GM12878 (cell line): Measurements from ENCODE around the gene NDUFS6. TPM values are rescaled to one million over a fixed set of nuclear protein-coding genes. Genes with fewer than 3 reads are reported as not detected.

Experiments used
- ATAC-seq: fragments of 200-7000 bp; cut with Tn5 transposase; 3 replicates; pipeline ENCODE4 v1.9.1; 2020; ENCODE audit warnings: mild to moderate bottlenecking, moderate library complexity
- BruUV-seq: library from RNA; stranded (reverse); fragments of 400-500 nt; replicated peaks from 2 replicates; lab custom pipeline; 2021; lab: Mats Ljungman, UMichigan
- CTCF ChIA-PET: fragments of 300-600 bp; sonication (Branson Sonifier 250); formaldehyde crosslinking; extraction: SDS; loops from one replicate; lab custom pipeline; 2021; ENCODE audit warnings: inconsistent platforms; lab: Yijun Ruan, JAX
- POLR2A ChIA-PET: fragments of 350-600 bp; formaldehyde crosslinking; extraction: SDS; loops from one replicate; lab custom pipeline; 2021; ENCODE audit warnings: inconsistent platforms; lab: Charles Lee
- RAD21 ChIA-PET: fragments of 300-600 bp; sonication (Branson Sonifier 250); formaldehyde crosslinking; loops from one replicate; lab custom pipeline; 2023; ENCODE audit warnings: antibody characterized with exemption; ENCODE audit not compliant: unreplicated experiment; lab: Charles Lee
- SMC1A ChIA-PET: fragments of 300-600 bp; sonication (Branson Sonifier 250); formaldehyde crosslinking; loops from one replicate; lab custom pipeline; 2023; ENCODE audit not compliant: unreplicated experiment, uncharacterized antibody; lab: Charles Lee
- DNase-seq: peaks from one replicate; pipeline ENCODE4 v3.0.0-alpha.2; 2011; ENCODE audit warnings: low read depth, low spot score
- FAIRE-seq: peaks from 3 replicates; lab custom pipeline; 2011; peaks lifted over from hg19 to GRCh38; lab: Jason Lieb, UNC
- H2AFZ ChIP-seq: 2 replicates; pipeline ENCODE4 v1.6.0; 2011; ENCODE audit warnings: low read depth, low read length, control low read depth; ENCODE audit not compliant: control insufficient read depth
- H3K27ac ChIP-seq: 2 replicates; pipeline ENCODE4 v1.5.1; 2011; ENCODE audit warnings: control low read depth; ENCODE audit not compliant: control insufficient read depth, insufficient read depth
- H3K27me3 ChIP-seq, 2 experiments: replicated peaks in 1 of 2; 2 replicates each; pipeline versions ENCODE4 v1.6.0 to v1.6.1; 2011; ENCODE audit warnings: low read length in 1 of 2; ENCODE audit not compliant: control insufficient read depth in 2 of 2, insufficient read depth in 2 of 2
- H3K36me3 ChIP-seq, 2 experiments: 2 replicates each; pipeline ENCODE4 v1.5.1; 2011; ENCODE audit warnings: low read length in 1 of 2; ENCODE audit not compliant: control insufficient read depth in 2 of 2, insufficient read depth in 2 of 2
- H3K4me1 ChIP-seq: 2 replicates; pipeline ENCODE4 v1.6.1; 2011; ENCODE audit warnings: mild to moderate bottlenecking, low read length, moderate library complexity, mixed read lengths; ENCODE audit not compliant: control insufficient read depth, insufficient read depth
- H3K4me2 ChIP-seq: 2 replicates; pipeline ENCODE4 v1.6.0; 2011; ENCODE audit warnings: control low read depth; ENCODE audit not compliant: control insufficient read depth, insufficient read depth
- H3K4me3 ChIP-seq: fragments of 200-600 bp; sonication (generic); 2 replicates; pipeline ENCODE4 v1.5.1; 2016
- H3K79me2 ChIP-seq: 2 replicates; pipeline ENCODE4 v1.6.0; 2011; ENCODE audit warnings: low read length; ENCODE audit not compliant: control insufficient read depth, insufficient read depth
- H3K9ac ChIP-seq: 2 replicates; pipeline ENCODE4 v1.8.0; 2011; ENCODE audit warnings: low read length, control low read depth, mixed read lengths; ENCODE audit not compliant: control insufficient read depth, insufficient read depth
- H3K9me3 ChIP-seq: replicated peaks from 3 replicates; pipeline ENCODE4 v1.5.1; 2011; ENCODE audit warnings: mild to moderate bottlenecking, low read length; ENCODE audit not compliant: control insufficient read depth, insufficient read depth
- H4K20me1 ChIP-seq: 2 replicates; pipeline ENCODE4 v1.6.0; 2011; ENCODE audit not compliant: control insufficient read depth, insufficient read depth
- ATF2 ChIP-seq: IDR thresholded peaks from 2 replicates; pipeline ENCODE4 v1.6.1; 2012; ENCODE audit warnings: low read length, inconsistent platforms
- BCLAF1 ChIP-seq: fragments of 450-650 bp; IDR thresholded peaks from 2 replicates; pipeline ENCODE4 v1.6.1; 2017; ENCODE audit warnings: antibody characterized with exemption, mild to moderate bottlenecking, moderate library complexity
- ESRRA ChIP-seq: IDR thresholded peaks from 2 replicates; pipeline ENCODE4 v1.6.1; 2012; ENCODE audit warnings: mild to moderate bottlenecking, low read length, improper control_type of control experiment
- EZH2 ChIP-seq: IDR thresholded peaks from 2 replicates; pipeline ENCODE4 v1.6.1; 2012; ENCODE audit warnings: low read depth, mild to moderate bottlenecking, control low read depth, inconsistent platforms, low read length, borderline replicate concordance; ENCODE audit not compliant: control insufficient read depth
- FOXK2 ChIP-seq: fragments of 450-650 bp; IDR thresholded peaks from 2 replicates; pipeline ENCODE4 v1.6.1; 2017; ENCODE audit warnings: mild to moderate bottlenecking, moderate library complexity
- NFIC ChIP-seq: IDR thresholded peaks from 2 replicates; pipeline ENCODE4 v1.6.1; 2012; ENCODE audit warnings: low read depth, mild to moderate bottlenecking, inconsistent platforms, low read length, moderate library complexity
- POLR2AphosphoS2 ChIP-seq: IDR thresholded peaks from 2 replicates; pipeline ENCODE4 v1.6.1; 2011; ENCODE audit warnings: low read depth, mild to moderate bottlenecking, low read length, improper control_type of control experiment, moderate library complexity
- RCOR1 ChIP-seq: conservative IDR thresholded peaks from 2 replicates; pipeline ENCODE4 v1.6.1; 2012; ENCODE audit warnings: low read depth, low read length, improper control_type of control experiment
- REST ChIP-seq: IDR thresholded peaks from 2 replicates; pipeline ENCODE4 v1.6.1; 2012; ENCODE audit warnings: mild to moderate bottlenecking, low read depth, low read length
- SIX5 ChIP-seq: IDR thresholded peaks from 2 replicates; pipeline ENCODE4 v1.6.1; 2011; ENCODE audit warnings: mild to moderate bottlenecking, low read depth, low read length, moderate library complexity; ENCODE audit not compliant: severe bottlenecking
- TARDBP ChIP-seq: IDR thresholded peaks from 2 replicates; pipeline ENCODE4 v1.6.1; 2016; ENCODE audit warnings: borderline replicate concordance
- WGBS: methylation state at CpG from one replicate; pipeline ENCODE4 v1.1.6; 2016; ENCODE audit warnings: low lambda C conversion rate; ENCODE audit not compliant: insufficient replicate concordance, insufficient coverage; ENCODE audit errors: missing lambda C conversion rate; 5-methylcytosine and 5-hydroxymethylcytosine counted together
- in situ Hi-C: fragments of 300-500 bp; cut with MboI; formaldehyde crosslinking; loops from 9 replicates; pipeline ENCODE4 v1.14.3; 2018; ENCODE audit warnings: mixed read lengths
- intact Hi-C: fragments of 100-400 bp; cut with micrococcal nuclease; formaldehyde crosslinking; loops from one replicate; pipeline ENCODE4 v1.14.2; 2022; ENCODE audit not compliant: unreplicated experiment
- polyA plus RNA-seq, 11 experiments: library from polyadenylated mRNA; depleted of rRNA in 4 of 11; unstranded in 6 of 11; stranded (reverse) in 5 of 11; fragments of >200 nt; fragmentation: Nextera tagmentation in 4 of 11; fragmentation: Illumina TruSeq in 1 of 11; extraction: Ambion mirVana in 4 of 11; extraction: Trizol in 1 of 11; gene quantifications; 1 replicate in 1 of 11; 2 replicates in 10 of 11; pipeline versions ENCODE4 v1.2.1 to v1.2.3, GENCODE V29; 2011 to 2016; ENCODE audit warnings: inconsistent platforms in 2 of 11, missing spikeins in 2 of 11, low read depth in 1 of 11
- total RNA-seq, 4 experiments: library from RNA; depleted of rRNA in 3 of 4; stranded (reverse); fragments of >200 nt in 3 of 4; fragmentation: Illumina TruSeq in 1 of 4; extraction: Trizol in 1 of 4; gene quantifications; 2 replicates each; pipeline versions ENCODE4 v1.2.1 to v1.2.3, GENCODE V29; 2013 to 2021

NDUFS6 gene
- total and polyA plus RNA-seq, 10 of the 15 experiments (the other 5 are each of a cell fraction or from before 2014, with no cell fraction given) = 20.7 to 213 (median 58.3) TPM

- TF ChIP-seq ESRRA (no peak), SIX5 (no peak), RCOR1 (no peak)
Observed at GRCh38 chr5:1769017-1769640, 32.1 kb upstream of the NDUFS6 start (continued).

- Histone ChIP-seq H3K4me2 (no peak overlapping the region), H3K4me3 (no peak overlapping the region), H4K20me1 (no peaks in the 10 kb centered on the region), H3K9me3 (no peaks in the 10 kb centered on the region; the same call in 2 of the 3 replicates), H3K4me1 (no peaks in the 10 kb centered on the region; the same call in 1 of the 2 replicates), H3K27ac (no peak overlapping the region), H3K9ac (no peak overlapping the region), H3K79me2 (no peaks in the 10 kb centered on the region), H3K36me3 (no peaks in the 10 kb centered on the region), H2AFZ (no peak overlapping the region), H3K27me3 (no peaks in the 10 kb centered on the region; a peak in 1 of 4 replicates)
- ATAC-seq (no peak), FAIRE-seq (no peak), DNase-seq (no peak)
- BruUV-seq = no TSS peak
- POLR2A ChIA-PET = no interaction called here
- SMC1A ChIA-PET = no interaction called here
- TF ChIP-seq EZH2 (no peak), NFIC (no peak), ATF2 (no peak), BCLAF1 (no peak), REST (no peak), POLR2AphosphoS2 (no peak), FOXK2 (no peak), TARDBP (no peak)
- 74% methylated on average over 30 of the region's 30 CpGs for WGBS
- intact Hi-C loops (no loop called here), in situ Hi-C loops (no loop called here)
- CTCF ChIA-PET = no interaction called here
- RAD21 ChIA-PET = no interaction called here
Observed at GRCh38 chr5:1769752-1770442, 31.3 kb upstream of the NDUFS6 start.
